Activated naive CD4-positive, alpha-beta T cell treated with anti-CD3 and anti-CD28 coated beads for 36 hours (primary cell): ENCODE results near the gene INO80D. TPM values are rescaled to one million over a fixed set of nuclear protein-coding genes. Genes with fewer than 3 reads are reported as not detected.
"Not testable (repeated sequence)": the region's sequence is repeated elsewhere in the genome, so short reads cannot be mapped to it uniquely, and the experiment has no call there.

Experiments used
- CTCF ChIA-PET: fragments of 350-600 bp; sonication (Branson Sonifier 250); formaldehyde crosslinking; loops from one replicate; lab custom pipeline; 2021; ENCODE audit warnings: antibody characterized with exemption; lab: Charles Lee
- DNase-seq: peaks from one replicate; pipeline ENCODE4 v3.0.0-alpha.2; 2020
- H3K27ac Mint-ChIP-seq: one replicate; pipeline ENCODE4 v1.8.0; 2021; ENCODE audit warnings: mild to moderate bottlenecking, mixed read lengths
- H3K27me3 Mint-ChIP-seq: one replicate; pipeline ENCODE4 v1.8.0; 2021; ENCODE audit warnings: low read depth, mixed read lengths
- H3K36me3 Mint-ChIP-seq: one replicate; pipeline ENCODE4 v1.8.0; 2021; ENCODE audit warnings: low read depth, mixed read lengths
- H3K4me1 Mint-ChIP-seq: one replicate; pipeline ENCODE4 v1.8.0; 2021; ENCODE audit warnings: low read depth, mixed read lengths
- H3K4me3 Mint-ChIP-seq: one replicate; pipeline ENCODE4 v1.8.0; 2021; ENCODE audit warnings: mild to moderate bottlenecking, moderate library complexity, mixed read lengths
- H3K9me3 Mint-ChIP-seq: one replicate; pipeline ENCODE4 v1.8.0; 2021; ENCODE audit warnings: mixed read lengths
- intact Hi-C: fragments of 100-400 bp; cut with micrococcal nuclease; formaldehyde crosslinking; loops from one replicate; pipeline ENCODE4 v1.15.1; 2023
- total RNA-seq, 2 experiments: library from RNA; stranded (reverse); gene quantifications; one replicate each; pipeline ENCODE4 v1.2.3, GENCODE V29; 2021

The INO80D gene
- total RNA-seq, 2 experiments from 2014 or later = 14.8 to 15.0 TPM

DNA sequence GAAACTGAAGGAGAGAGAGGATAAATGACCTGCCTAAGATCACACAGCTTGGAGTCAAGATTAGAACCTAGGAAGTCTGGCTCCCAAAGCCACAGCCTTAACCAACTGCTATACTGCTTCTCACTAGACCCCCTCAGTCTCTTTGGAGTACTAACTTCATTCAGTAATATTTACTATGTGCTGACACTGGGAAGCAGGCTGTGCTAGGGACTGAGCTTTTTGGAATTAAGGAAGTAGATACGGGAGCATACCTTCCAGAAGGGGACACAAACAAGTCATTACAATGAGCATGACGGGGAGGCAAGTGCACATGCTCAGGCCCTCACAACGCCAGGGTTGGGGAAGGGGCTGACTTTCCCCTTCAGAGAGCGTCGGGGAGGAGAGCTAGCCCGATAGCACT lies 97.7 kb downstream of the INO80D start:
- Mint-ChIP-seq H3K9me3 (no peaks in the 10 kb centered on the region), H3K4me3 (no peak overlapping the region), H3K27me3 (no peaks in the 10 kb centered on the region), H3K4me1 (no peaks in the 10 kb centered on the region), H3K27ac (no peak overlapping the region), H3K36me3 (peaks cover 7% of the 10 kb centered on the region)
- CTCF ChIA-PET = interaction anchor here (1.1 kb wide), 1 partner anchor 29 kb away, joined by 3 read pairs; no protein-coding TSS in a partner anchor
- DNase-seq = no peak
- intact Hi-C loops = no loop called here

DNA sequence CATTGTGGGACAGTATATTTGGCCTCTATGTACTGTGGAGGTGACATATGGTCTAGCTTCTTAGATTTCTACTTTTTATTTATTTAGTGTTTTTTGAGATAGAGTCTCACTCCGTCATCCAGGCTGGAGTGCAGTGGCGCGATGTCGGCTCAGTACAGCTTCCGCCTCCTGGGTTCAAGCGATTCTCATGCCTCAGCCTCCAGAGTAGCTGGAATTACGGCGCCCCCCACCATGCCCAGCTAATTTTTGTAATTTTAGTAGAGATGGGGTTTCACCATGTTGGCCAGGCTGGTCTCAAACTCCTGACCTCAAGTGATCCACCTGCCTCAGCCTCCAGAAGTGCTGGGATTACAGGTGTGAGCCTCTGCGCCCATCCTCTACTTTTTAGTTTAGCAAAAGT lies 99.6 kb downstream of the INO80D start:
- H3K36me3 Mint-ChIP-seq, intact Hi-C loops, H3K9me3 Mint-ChIP-seq, H3K4me1 Mint-ChIP-seq, H3K4me3 Mint-ChIP-seq, H3K27ac Mint-ChIP-seq, DNase-seq, H3K27me3 Mint-ChIP-seq: not testable (repeated sequence)
- CTCF ChIA-PET = interaction anchor here (1.5 kb wide), 1 partner anchor 10 kb away, joined by 3 read pairs; no protein-coding TSS in a partner anchor

DNA sequence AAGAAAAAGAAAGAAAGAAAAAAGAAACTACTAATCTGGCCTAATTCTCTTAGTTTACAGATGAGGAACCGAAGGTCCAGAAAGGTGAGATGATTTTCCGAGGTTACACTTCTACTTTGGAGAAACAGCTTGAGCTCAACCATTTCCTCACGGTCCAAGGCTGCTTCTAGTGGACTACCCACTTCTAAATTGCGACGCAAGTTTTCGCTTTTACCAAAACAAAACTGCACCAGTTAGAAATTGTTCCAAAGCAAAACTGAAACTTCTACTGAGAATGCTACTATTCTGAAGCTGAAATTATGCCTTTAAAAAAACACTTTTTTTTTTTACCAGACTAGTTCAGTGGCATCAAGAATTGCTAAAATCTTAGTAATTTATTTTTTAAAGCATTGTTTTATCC lies 101.6 kb downstream of the INO80D start:
- no peaks in the 10 kb centered on the region for H3K27me3 Mint-ChIP-seq
- no peak overlapping the region for H3K27ac Mint-ChIP-seq
- no peaks in the 10 kb centered on the region for H3K36me3 Mint-ChIP-seq
- H3K4me1 Mint-ChIP-seq = no peaks in the 10 kb centered on the region
- intact Hi-C loops = no loop called here
- no peak overlapping the region for H3K4me3 Mint-ChIP-seq
- no peak for DNase-seq
- no peaks in the 10 kb centered on the region for H3K9me3 Mint-ChIP-seq
- CTCF ChIA-PET = interaction anchor here (0.6 kb wide), 1 partner anchor 28 kb away, joined by 4 read pairs; no protein-coding TSS in a partner anchor

- no peak for DNase-seq
- Mint-ChIP-seq H3K36me3 (no peaks in the 10 kb centered on the region), H3K27me3 (no peaks in the 10 kb centered on the region), H3K9me3 (no peaks in the 10 kb centered on the region), H3K27ac (no peak overlapping the region), H3K4me3 (no peak overlapping the region), H3K4me1 (no peaks in the 10 kb centered on the region)
- CTCF ChIA-PET = no interaction called here
- intact Hi-C loops = no loop called here
These were observed 103.1 kb downstream of the INO80D start for GRCh38 chr2:205982776-205983327.

- intact Hi-C loops, H3K4me3 Mint-ChIP-seq, H3K27me3 Mint-ChIP-seq, H3K27ac Mint-ChIP-seq, H3K36me3 Mint-ChIP-seq, H3K4me1 Mint-ChIP-seq, H3K9me3 Mint-ChIP-seq, DNase-seq, CTCF ChIA-PET: not testable (repeated sequence)
These were observed 107.2 kb downstream of the INO80D start for GRCh38 chr2:205978728-205979127.

GRCh38 chr2:205977699-205978098 lies 108.3 kb downstream of the INO80D start:
- intact Hi-C loops, H3K9me3 Mint-ChIP-seq, H3K36me3 Mint-ChIP-seq: not testable (repeated sequence)

GRCh38 chr2:205976934-205977659 lies 108.9 kb downstream of the INO80D start:
- intact Hi-C loops, H3K27me3 Mint-ChIP-seq, H3K4me1 Mint-ChIP-seq, H3K27ac Mint-ChIP-seq, H3K9me3 Mint-ChIP-seq, DNase-seq, H3K36me3 Mint-ChIP-seq, H3K4me3 Mint-ChIP-seq: not testable (repeated sequence)
- CTCF ChIA-PET = interaction anchor here (0.6 kb wide), 1 partner anchor 33 kb away, joined by 4 read pairs; no protein-coding TSS in a partner anchor

More at GRCh38 chr2:205977699-205978098, 108.3 kb downstream of the INO80D start:
- H3K27ac Mint-ChIP-seq, DNase-seq, H3K4me3 Mint-ChIP-seq, H3K27me3 Mint-ChIP-seq, H3K4me1 Mint-ChIP-seq: not testable (repeated sequence)
- CTCF ChIA-PET = interaction anchor here (0.6 kb wide), 1 partner anchor 32 kb away, joined by 4 read pairs; no protein-coding TSS in a partner anchor

GRCh38 chr2:205976120-205976814 lies 109.7 kb downstream of the INO80D start:
- intact Hi-C loops = no loop called here
- Mint-ChIP-seq H3K9me3 (no peaks in the 10 kb centered on the region), H3K4me1 (no peaks in the 10 kb centered on the region), H3K4me3 (no peak overlapping the region), H3K27ac (no peak overlapping the region), H3K27me3 (no peaks in the 10 kb centered on the region), H3K36me3 (no peaks in the 10 kb centered on the region)
- no peak for DNase-seq
- CTCF ChIA-PET = interaction anchor here (1.2 kb wide), 1 partner anchor 10 kb away, joined by 3 read pairs; no protein-coding TSS in a partner anchor

DNA sequence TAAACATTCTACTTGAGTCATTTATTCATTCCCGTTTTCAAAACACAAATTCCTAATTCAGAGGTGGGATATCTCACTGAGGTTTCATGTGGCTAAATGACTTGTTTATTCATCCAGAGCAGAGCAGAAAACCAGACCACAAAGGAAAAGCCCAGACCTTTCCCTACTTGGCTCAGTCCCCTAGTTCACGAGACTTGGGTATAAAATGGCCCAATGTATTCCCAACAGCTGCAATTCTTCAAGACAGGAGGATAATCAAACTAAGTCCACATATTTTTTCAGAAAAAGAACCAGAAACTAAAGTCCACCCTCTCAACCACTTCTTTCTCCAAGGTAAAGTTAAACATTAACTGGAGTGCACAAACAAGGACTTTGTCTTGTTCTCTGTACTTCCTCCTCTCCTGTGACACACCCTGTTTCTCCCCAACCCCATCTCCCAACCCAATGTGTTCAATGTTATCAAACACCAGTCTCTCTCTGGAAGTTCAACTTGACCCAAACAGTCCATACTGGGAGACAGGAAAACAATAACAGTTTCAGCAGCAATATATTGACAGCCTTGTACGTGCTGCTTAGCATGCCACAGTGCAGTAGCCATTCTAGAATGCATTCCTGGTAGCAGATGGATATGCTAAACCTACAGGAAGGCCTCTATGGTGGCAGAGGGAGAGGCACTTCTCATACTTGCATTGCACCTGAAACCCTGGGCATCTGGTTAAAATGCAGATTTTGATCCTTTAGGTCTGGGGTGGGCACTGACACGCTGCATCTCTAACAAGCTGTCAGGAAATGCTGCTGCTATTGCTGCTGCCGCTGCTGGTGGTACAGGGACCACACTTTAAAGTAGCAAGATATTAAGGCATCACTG lies 110.7 kb downstream of the INO80D start:
- H3K27me3 Mint-ChIP-seq = no peaks in the 10 kb centered on the region
- CTCF ChIA-PET = interaction anchor here (1.2 kb wide), 1 partner anchor 11 kb away, joined by 3 read pairs; no protein-coding TSS in a partner anchor
- intact Hi-C loops = no loop called here
- no peak overlapping the region for H3K27ac Mint-ChIP-seq
- H3K9me3 Mint-ChIP-seq = no peaks in the 10 kb centered on the region
- DNase-seq = no peak
- no peaks in the 10 kb centered on the region for H3K36me3 Mint-ChIP-seq
- no peaks in the 10 kb centered on the region for H3K4me1 Mint-ChIP-seq
- no peak overlapping the region for H3K4me3 Mint-ChIP-seq

- Mint-ChIP-seq H3K4me3 (no peak overlapping the region), H3K4me1 (no peaks in the 10 kb centered on the region), H3K9me3 (no peaks in the 10 kb centered on the region), H3K36me3 (no peaks in the 10 kb centered on the region), H3K27ac (no peak overlapping the region), H3K27me3 (no peaks in the 10 kb centered on the region)
- CTCF ChIA-PET = no interaction called here
- DNase-seq = no peak
- intact Hi-C loops = no loop called here
These were observed 113.9 kb downstream of the INO80D start for GRCh38 chr2:205972113-205972512.

DNA sequence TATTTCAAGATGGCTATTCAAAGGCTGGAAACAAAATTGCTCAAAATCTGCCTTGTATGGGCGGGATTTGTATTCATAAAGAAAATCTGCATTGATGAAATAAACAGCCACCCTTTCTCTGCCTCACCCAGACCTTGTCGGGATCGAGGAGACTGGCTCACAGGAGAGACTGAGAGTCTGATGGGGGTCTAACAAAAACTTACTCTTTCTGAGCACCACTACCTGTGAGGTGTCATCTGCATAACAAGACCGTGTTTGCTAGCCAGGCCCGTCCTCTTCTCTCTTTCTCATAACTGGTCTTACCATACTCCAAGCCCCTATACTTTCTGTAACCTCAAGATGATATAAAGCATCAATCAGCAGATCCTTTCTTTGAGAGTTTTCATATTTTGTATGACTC lies 115.6 kb downstream of the INO80D start:
- H3K27ac Mint-ChIP-seq = no peak overlapping the region
- intact Hi-C loops = no loop called here
- H3K4me3 Mint-ChIP-seq = no peak overlapping the region
- H3K9me3 Mint-ChIP-seq = no peaks in the 10 kb centered on the region
- no peaks in the 10 kb centered on the region for H3K4me1 Mint-ChIP-seq
- no peak for DNase-seq
- no peaks in the 10 kb centered on the region for H3K36me3 Mint-ChIP-seq
- H3K27me3 Mint-ChIP-seq = no peaks in the 10 kb centered on the region
- CTCF ChIA-PET = no interaction called here

- H3K9me3 Mint-ChIP-seq = no peaks in the 10 kb centered on the region
- no peaks in the 10 kb centered on the region for H3K4me1 Mint-ChIP-seq
- intact Hi-C loops = no loop called here
These were observed 116.4 kb downstream of the INO80D start for GRCh38 chr2:205969584-205969983.

More at GRCh38 chr2:205969584-205969983, 116.4 kb downstream of the INO80D start:
- Mint-ChIP-seq H3K36me3 (no peaks in the 10 kb centered on the region), H3K27ac (no peak overlapping the region), H3K4me3 (no peak overlapping the region), H3K27me3 (no peaks in the 10 kb centered on the region)
- DNase-seq = no peak
- CTCF ChIA-PET = no interaction called here
